Stimulated activated CD8-positive, alpha-beta memory T cell treated with anti-CD3 and anti-CD28 coated beads, Interleukin-2, amount 100 ng/mL, for 1 hour (primary cell): ENCODE data around the gene MAPRE3.
"Not testable (repeated sequence)": the region's sequence is repeated elsewhere in the genome, so short reads cannot be mapped to it uniquely, and the experiment has no call there.

Experiments used
- DNase-seq, 2 donors: peaks; one replicate each; pipeline ENCODE4 v3.0.0-alpha.2; 2020; ENCODE audit warnings: low read depth in 2 of 2

Gene MAPRE3

GRCh38 chr2:26970244-26970927, at the start of gene MAPRE3:
TSS of gene MAPRE3 (plus strand) at chr2:26970637. CDS start at chr2:27022219, 51,582 bp downstream.
- peak; percentile 50 to 63 for DNase-seq

GRCh38 chr2:26921323-26921722, 49.1 kb upstream of the MAPRE3 start:
- no peak for DNase-seq

- DNase-seq: peak in 1 of 2 donors; percentile 7
Measured at GRCh38 chr2:26922405-26923188, 47.8 kb upstream of the MAPRE3 start.

GRCh38 chr2:26923189-26923466, 47.3 kb upstream of the MAPRE3 start:
- not testable (repeated sequence) for DNase-seq

GRCh38 chr2:26924731-26925099, 45.7 kb upstream of the MAPRE3 start:
- DNase-seq: no peak

GRCh38 chr2:26925100-26925791, 45.2 kb upstream of the MAPRE3 start:
- DNase-seq: no peak

- no peak for DNase-seq
Measured at GRCh38 chr2:26927221-26927620, 43.2 kb upstream of the MAPRE3 start.

- no peak for DNase-seq
Measured at GRCh38 chr2:26932974-26933373, 37.5 kb upstream of the MAPRE3 start.

GRCh38 chr2:26933431-26934334, 36.8 kb upstream of the MAPRE3 start:
- no peak for DNase-seq

GRCh38 chr2:26934335-26934724, 36.1 kb upstream of the MAPRE3 start:
- no peak for DNase-seq

- no peak for DNase-seq
Measured at GRCh38 chr2:26934985-26935384, 35.5 kb upstream of the MAPRE3 start.

- no peak for DNase-seq
Measured at GRCh38 chr2:26936855-26937254, 33.6 kb upstream of the MAPRE3 start.

- no peak for DNase-seq
Measured at GRCh38 chr2:26938399-26939118, 31.9 kb upstream of the MAPRE3 start.

- no peak for DNase-seq
Measured at GRCh38 chr2:26940001-26940400, 30.4 kb upstream of the MAPRE3 start.

- no peak for DNase-seq
Measured at GRCh38 chr2:26941486-26941885, 29.0 kb upstream of the MAPRE3 start.

- peak; percentile 17 to 33 for DNase-seq
Measured at GRCh38 chr2:26942543-26943295, 27.7 kb upstream of the MAPRE3 start.

- no peak for DNase-seq
Measured at GRCh38 chr2:26945991-26946750, 24.3 kb upstream of the MAPRE3 start.

- DNase-seq: no peak
Measured at GRCh38 chr2:26946841-26947784, 23.3 kb upstream of the MAPRE3 start.

- DNase-seq: no peak
Measured at GRCh38 chr2:26948800-26949199, 21.6 kb upstream of the MAPRE3 start.
